Measurements from ENCODE around the gene CLDN9. TPM values are rescaled to one million over a fixed set of nuclear protein-coding genes. Genes with fewer than 3 reads are reported as not detected.

The CLDN9 gene
- total and polyA plus RNA-seq, 3 donors from 2014 or later: 0.34 to 0.39 (median 0.37) TPM

- no peak for DNase-seq
Observed at GRCh38 chr16:2991566-2992261, 21.0 kb upstream of the CLDN9 start.

GRCh38 chr16:2992383-2993081 lies 20.2 kb upstream of the CLDN9 start:
- H3K9me3 ChIP-seq: no peaks in the 10 kb centered on the region
- no peaks in the 10 kb centered on the region for H3K27me3 ChIP-seq
- H3K36me3 ChIP-seq (ENCODE audit: low read depth, missing control alignments): no peaks in the 10 kb centered on the region
- TF ChIP-seq POLR2A (IDR thresholded peaks at IDR 0.05) (no peak), CTCF (IDR thresholded peaks at IDR 0.05) (no peak)
- no peaks in the 10 kb centered on the region for H3K4me1 ChIP-seq
- WGBS, 2 donors: 86 to 89% methylated on average over 6 to 14 of the region's 14 CpGs
- no peak for DNase-seq
- intact Hi-C loops (cut with DNase I; ENCODE audit: low total_unique reads): no loop called here
- H3K27ac ChIP-seq: no peak overlapping the region
- no peak overlapping the region for H3K4me3 ChIP-seq

More at GRCh38 chr16:2991566-2992261, 21.0 kb upstream of the CLDN9 start:
- no peak overlapping the region for H3K4me3 ChIP-seq
- 91 to 94% methylated on average over 8 to 12 of the region's 12 CpGs for WGBS, 2 donors
- no peak for TF ChIP-seq POLR2A (IDR thresholded peaks at IDR 0.05)
- no peak for TF ChIP-seq CTCF (IDR thresholded peaks at IDR 0.05)
- H3K36me3 ChIP-seq (ENCODE audit: low read depth, missing control alignments): no peaks in the 10 kb centered on the region
- no peaks in the 10 kb centered on the region for H3K9me3 ChIP-seq
- no peaks in the 10 kb centered on the region for H3K27me3 ChIP-seq
- intact Hi-C loops (cut with DNase I; ENCODE audit: low total_unique reads): no loop called here
- H3K27ac ChIP-seq: no peak overlapping the region
- no peaks in the 10 kb centered on the region for H3K4me1 ChIP-seq

- H3K36me3 ChIP-seq (ENCODE audit: low read depth, missing control alignments): no peaks in the 10 kb centered on the region
- no peaks in the 10 kb centered on the region for H3K27me3 ChIP-seq
- 73 to 98% methylated on average over 6 to 13 of the region's 13 CpGs for WGBS, 2 donors
- intact Hi-C loops (cut with DNase I; ENCODE audit: low total_unique reads): no loop called here
- no peaks in the 10 kb centered on the region for H3K9me3 ChIP-seq
- DNase-seq: no peak
- TF ChIP-seq POLR2A (IDR thresholded peaks at IDR 0.05): no peak
- no peak for TF ChIP-seq CTCF (IDR thresholded peaks at IDR 0.05)
- no peak overlapping the region for H3K4me3 ChIP-seq
- no peak overlapping the region for H3K27ac ChIP-seq
- no peaks in the 10 kb centered on the region for H3K4me1 ChIP-seq
Observed at GRCh38 chr16:2996298-2996697, 16.4 kb upstream of the CLDN9 start.

- TF ChIP-seq CTCF (IDR thresholded peaks at IDR 0.05): no peak
- TF ChIP-seq POLR2A (IDR thresholded peaks at IDR 0.05): no peak
- no peaks in the 10 kb centered on the region for H3K9me3 ChIP-seq
- DNase-seq: no peak
- no peak overlapping the region for H3K4me3 ChIP-seq
- WGBS, 2 donors: 89 to 93% methylated on average over 6 of the region's 6 CpGs
- peaks cover 2% of the 10 kb centered on the region for H3K4me1 ChIP-seq
- H3K27me3 ChIP-seq: no peaks in the 10 kb centered on the region
- H3K36me3 ChIP-seq (ENCODE audit: low read depth, missing control alignments): no peaks in the 10 kb centered on the region
- intact Hi-C loops (cut with DNase I; ENCODE audit: low total_unique reads): no loop called here
- H3K27ac ChIP-seq: no peak overlapping the region
Observed at GRCh38 chr16:2999929-3000328, 12.8 kb upstream of the CLDN9 start.
